CD4-positive, alpha-beta T cell treated with Interleukin-4 for 4 hours (primary cell): Measurements from ENCODE around the gene ITFG1.
"Not testable (repeated sequence)": the region's sequence is repeated elsewhere in the genome, so short reads cannot be mapped to it uniquely, and the experiment has no call there.

ENCODE experiments used
- DNase-seq: peaks from one replicate; pipeline ENCODE4 v3.0.0-alpha.2; 2020

The ITFG1 gene

GRCh38 chr16:47473004-47473403 is 12.1 kb upstream of the ITFG1 start:
- DNase-seq: not testable (repeated sequence)

GRCh38 chr16:47470810-47471209 is 9.9 kb upstream of the ITFG1 start:
- DNase-seq: no peak

GRCh38 chr16:47470211-47470610 is 9.3 kb upstream of the ITFG1 start:
- DNase-seq: no peak

GRCh38 chr16:47469227-47469626 is 8.4 kb upstream of the ITFG1 start:
- DNase-seq: no peak

GRCh38 chr16:47468070-47468689 is 7.3 kb upstream of the ITFG1 start:
- not testable (repeated sequence) for DNase-seq

GRCh38 chr16:47467501-47467900 is 6.6 kb upstream of the ITFG1 start:
- no peak for DNase-seq

GRCh38 chr16:47465919-47466630 is 5.2 kb upstream of the ITFG1 start:
- no peak for DNase-seq

GRCh38 chr16:47463771-47464624 is 3.1 kb upstream of the ITFG1 start:
- no peak for DNase-seq

- peak; percentile 2 for DNase-seq
Measured at GRCh38 chr16:47461598-47462266, 869 bp upstream of the ITFG1 start.

GRCh38 chr16:47460359-47460710 is 528 bp downstream of the ITFG1 start:
- no peak for DNase-seq

- DNase-seq: no peak
Measured at GRCh38 chr16:47459603-47460002, 1.3 kb downstream of the ITFG1 start.

- no peak for DNase-seq
Measured at GRCh38 chr16:47458331-47458730, 2.5 kb downstream of the ITFG1 start.

GRCh38 chr16:47449788-47450187 is 11.1 kb downstream of the ITFG1 start:
- DNase-seq: no peak

GRCh38 chr16:47448830-47449575 is 11.9 kb downstream of the ITFG1 start:
- no peak for DNase-seq

GRCh38 chr16:47446431-47446830 is 14.4 kb downstream of the ITFG1 start:
- no peak for DNase-seq

GRCh38 chr16:47442884-47443283 is 18.0 kb downstream of the ITFG1 start:
- not testable (repeated sequence) for DNase-seq

- DNase-seq: not testable (repeated sequence)
Measured at GRCh38 chr16:47440066-47440465, 20.8 kb downstream of the ITFG1 start.

- not testable (repeated sequence) for DNase-seq
Measured at GRCh38 chr16:47434274-47434673, 26.6 kb downstream of the ITFG1 start.

GRCh38 chr16:47431960-47432359 is 28.9 kb downstream of the ITFG1 start:
- no peak for DNase-seq

GRCh38 chr16:47426806-47427205 is 34.1 kb downstream of the ITFG1 start:
- no peak for DNase-seq

GRCh38 chr16:47424846-47425245 is 36.0 kb downstream of the ITFG1 start:
- DNase-seq: no peak

GRCh38 chr16:47416869-47417268 is 44.0 kb downstream of the ITFG1 start:
- DNase-seq: no peak

GRCh38 chr16:47413041-47413440 is 47.8 kb downstream of the ITFG1 start:
- no peak for DNase-seq
